GM23338 (cell line): Measurements from ENCODE around the gene MPPE1. TPM values are rescaled to one million over a fixed set of nuclear protein-coding genes. Genes with fewer than 3 reads are reported as not detected.

Experiments
- ATAC-seq: fragments of 200-7000 bp; cut with Tn5 transposase; 3 replicates; pipeline ENCODE4 v1.9.1; 2020
- DNase-seq: peaks from one replicate; pipeline ENCODE4 v3.0.0-alpha.2; 2015; ENCODE audit warnings: low spot score
- H2AFZ ChIP-seq: fragments of 200-600 bp; sonication (generic); 2 replicates; pipeline ENCODE4 v1.8.0; 2016; ENCODE audit warnings: antibody characterized with exemption, mild to moderate bottlenecking, moderate library complexity
- H3F3A ChIP-seq: fragments of 200-600 bp; sonication (generic); replicated peaks from 2 replicates; pipeline ENCODE4 v1.8.0; 2017; ENCODE audit warnings: antibody characterized with exemption, mixed run types, low read depth
- H3K27ac ChIP-seq: fragments of 200-600 bp; sonication (generic); 2 replicates; pipeline ENCODE4 v1.6.1; 2016; ENCODE audit warnings: low read depth
- H3K27me3 ChIP-seq: fragments of 200-600 bp; sonication (generic); 2 replicates; pipeline ENCODE4 v1.8.0; 2016; ENCODE audit warnings: mild to moderate bottlenecking, mixed run types, moderate library complexity; ENCODE audit not compliant: insufficient read depth
- H3K36me3 ChIP-seq: fragments of 200-600 bp; sonication (generic); 2 replicates; pipeline ENCODE4 v1.8.0; 2016; ENCODE audit warnings: mild to moderate bottlenecking; ENCODE audit not compliant: insufficient read depth
- H3K4me1 ChIP-seq: fragments of 200-600 bp; sonication (generic); 2 replicates; pipeline ENCODE4 v1.8.0; 2016; ENCODE audit warnings: mild to moderate bottlenecking, moderate library complexity; ENCODE audit not compliant: insufficient read depth
- H3K4me2 ChIP-seq: fragments of 200-600 bp; sonication (generic); 2 replicates; pipeline ENCODE4 v1.7.1; 2017; ENCODE audit warnings: mixed run types
- H3K4me3 ChIP-seq: fragments of 200-600 bp; sonication (generic); 2 replicates; pipeline ENCODE4 v1.6.1; 2016; ENCODE audit warnings: mixed run types
- H3K79me2 ChIP-seq: fragments of 200-600 bp; sonication (generic); replicated peaks from 2 replicates; pipeline ENCODE4 v1.8.0; 2017; ENCODE audit warnings: mild to moderate bottlenecking; ENCODE audit not compliant: insufficient read depth
- H3K9me2 ChIP-seq: fragments of 200-600 bp; sonication (generic); 2 replicates; pipeline ENCODE4 v1.8.0; 2017; ENCODE audit not compliant: insufficient read depth
- H4K20me1 ChIP-seq: fragments of 200-600 bp; sonication (generic); replicated peaks from 2 replicates; pipeline ENCODE4 v1.8.0; 2017; ENCODE audit warnings: mild to moderate bottlenecking; ENCODE audit not compliant: insufficient read depth
- H3K27ac Mint-ChIP-seq: 2 replicates; pipeline ENCODE4 v1.8.0; 2020; ENCODE audit warnings: inconsistent platforms, mild to moderate bottlenecking, moderate library complexity, mixed read lengths
- H3K27me3 Mint-ChIP-seq: 3 replicates; pipeline ENCODE4 v1.8.0; 2022; ENCODE audit warnings: low read depth, mild to moderate bottlenecking, moderate library complexity, mixed read lengths, inconsistent platforms; ENCODE audit not compliant: insufficient read depth, poor library complexity
- H3K36me3 Mint-ChIP-seq: 3 replicates; pipeline ENCODE4 v1.8.0; 2021; ENCODE audit warnings: low read depth, mild to moderate bottlenecking, inconsistent platforms, moderate library complexity, mixed read lengths
- H3K4me1 Mint-ChIP-seq: 3 replicates; pipeline ENCODE4 v1.8.0; 2020; ENCODE audit warnings: mild to moderate bottlenecking, inconsistent platforms, mixed read lengths
- H3K4me3 Mint-ChIP-seq: 3 replicates; pipeline ENCODE4 v1.8.0; 2021; ENCODE audit warnings: moderate library complexity, mild to moderate bottlenecking, inconsistent platforms, mixed read lengths
- H3K9me3 Mint-ChIP-seq: 3 replicates; pipeline ENCODE4 v1.8.0; 2020; ENCODE audit warnings: moderate library complexity, mild to moderate bottlenecking, inconsistent platforms, mixed read lengths
- CREB1 ChIP-seq: fragments of 250-450 bp; sonication (Bioruptor Pico); IDR thresholded peaks from 2 replicates; pipeline ENCODE4 v1.5.0; 2020; ENCODE audit warnings: low read depth, mild to moderate bottlenecking, moderate library complexity
- CTCF ChIP-seq, 2 experiments: fragments of 200-600 bp in 1 of 2; sonication (generic) in 1 of 2; conservative IDR thresholded peaks; 2 replicates each; pipeline versions ENCODE4 v1.5.1 to v1.6.1; 2016 to 2017; ENCODE audit warnings: antibody characterized with exemption in 2 of 2, low read depth in 2 of 2, mild to moderate bottlenecking in 2 of 2, moderate library complexity in 1 of 2
- ETS1 ChIP-seq: IDR thresholded peaks from 2 replicates; pipeline ENCODE4 v1.6.1; 2016; ENCODE audit warnings: antibody characterized with exemption
- EZH2 ChIP-seq: fragments of 200-600 bp; sonication (generic); IDR thresholded peaks from one replicate; pipeline ENCODE4 v1.8.0; 2017; ENCODE audit warnings: antibody characterized with exemption, mild to moderate bottlenecking, low read depth; ENCODE audit not compliant: unreplicated experiment
- EZH2phosphoT487 ChIP-seq: fragments of 200-600 bp; sonication (generic); IDR thresholded peaks from one replicate; pipeline ENCODE4 v1.8.1; 2018; ENCODE audit warnings: antibody characterized with exemption; ENCODE audit not compliant: unreplicated experiment
- JUNB ChIP-seq: IDR thresholded peaks from one replicate; pipeline ENCODE4 v1.6.1; 2016; ENCODE audit warnings: antibody characterized with exemption; ENCODE audit not compliant: unreplicated experiment
- POLR2AphosphoS5 ChIP-seq: IDR thresholded peaks from 2 replicates; pipeline ENCODE4 v1.6.1; 2016; ENCODE audit warnings: antibody characterized with exemption, low read depth
- REST ChIP-seq: IDR thresholded peaks from one replicate; pipeline ENCODE4 v1.6.1; 2018; ENCODE audit warnings: antibody characterized with exemption; ENCODE audit not compliant: unreplicated experiment
- STAT1 ChIP-seq: IDR thresholded peaks from one replicate; pipeline ENCODE4 v1.6.1; 2016; ENCODE audit warnings: antibody characterized with exemption; ENCODE audit not compliant: unreplicated experiment
- ZNF114 ChIP-seq: fragments of 250-450 bp; sonication (Bioruptor Pico); IDR thresholded peaks from 2 replicates; pipeline ENCODE4 v1.5.0; 2020; ENCODE audit warnings: mild to moderate bottlenecking, moderate library complexity
- ZNF331 ChIP-seq: fragments of 250-450 bp; sonication (Bioruptor Pico); IDR thresholded peaks from 2 replicates; pipeline ENCODE4 v1.5.0; 2020; ENCODE audit warnings: low read depth, mild to moderate bottlenecking, moderate library complexity
- polyA plus RNA-seq: library from polyadenylated mRNA; unstranded; fragments of >200 nt; fragmentation: Nextera tagmentation; extraction: Ambion mirVana; gene quantifications from 2 replicates; pipeline ENCODE4 v1.2.1, GENCODE V29; 2016
- total RNA-seq: library from RNA; depleted of rRNA; stranded (reverse); fragments of >200 nt; shearing (Covaris generic); gene quantifications from 2 replicates; pipeline ENCODE4 v1.2.3, GENCODE V29; 2014

Gene MPPE1
- total and polyA plus RNA-seq, 2 experiments from 2014 or later = 18.8 to 24.6 TPM

GRCh38 chr18:11957636-11958035, 49.5 kb upstream of the MPPE1 start (continued):
- TF ChIP-seq POLR2AphosphoS5 = no peak

- no peak for DNase-seq
- peaks cover 2% of the 10 kb centered on the region for H3K27me3 Mint-ChIP-seq
- Histone ChIP-seq H3K4me2 (no peak overlapping the region), H3K4me1 (0 out of 2 replicates have a peak, but pooled peaks cover 4% of the 10 kb centered on the region), H3K27me3 (no peaks in the 10 kb centered on the region), H2AFZ (no peak overlapping the region), H3K36me3 (no peaks in the 10 kb centered on the region; the same call in 1 of the 2 replicates), H3K79me2 (no peaks in the 10 kb centered on the region), H3K27ac (no peak overlapping the region), H4K20me1 (no peaks in the 10 kb centered on the region), H3K9me2 (no peaks in the 10 kb centered on the region), H3K4me3 (no peak overlapping the region), H3F3A (0 out of 2 replicates have a peak, but pooled peaks cover 3% of the 10 kb centered on the region)
- H3K9me3 Mint-ChIP-seq = peaks cover 36% of the 10 kb centered on the region
- ATAC-seq = no peak
- H3K4me1 Mint-ChIP-seq = peaks cover 16% of the 10 kb centered on the region
- no peak for TF ChIP-seq ZNF114 (CRISPR knock-in tag)
- H3K36me3 Mint-ChIP-seq = peaks cover 24% of the 10 kb centered on the region
- no peak overlapping the region for H3K27ac Mint-ChIP-seq
- no peak overlapping the region for H3K4me3 Mint-ChIP-seq
These were observed 48.5 kb upstream of the MPPE1 start for GRCh38 chr18:11956371-11957308.

- Histone ChIP-seq H3K79me2 (no peaks in the 10 kb centered on the region), H3K9me2 (no peaks in the 10 kb centered on the region), H2AFZ (peak overlapping the region; percentile 52; the same call in 1 of the 2 replicates), H3K27ac (peak overlapping the region; percentile 3; the same call in 1 of the 2 replicates), H3K27me3 (no peaks in the 10 kb centered on the region), H4K20me1 (no peaks in the 10 kb centered on the region), H3K4me1 (peaks cover 16% of the 10 kb centered on the region), H3K4me2 (no peak overlapping the region), H3F3A (no peaks in the 10 kb centered on the region), H3K4me3 (no peak overlapping the region), H3K36me3 (no peaks in the 10 kb centered on the region; the same call in 1 of the 2 replicates)
- Mint-ChIP-seq H3K36me3 (peaks cover 24% of the 10 kb centered on the region), H3K4me1 (peaks cover 21% of the 10 kb centered on the region), H3K9me3 (peaks cover 36% of the 10 kb centered on the region), H3K27ac (peak overlapping the region; percentile 89), H3K27me3 (peaks cover 2% of the 10 kb centered on the region), H3K4me3 (no peak overlapping the region)
- ATAC-seq (peak; percentile 36), DNase-seq (peak; percentile 51)
- TF ChIP-seq POLR2AphosphoS5 (no peak), STAT1 (no peak), CREB1 (CRISPR knock-in tag) (no peak), ZNF114 (CRISPR knock-in tag) (no peak), JUNB (no peak), ETS1 (no peak), ZNF331 (CRISPR knock-in tag) (no peak), EZH2phosphoT487 (no peak), CTCF (conservative IDR thresholded peaks at IDR 0.05; ENCODE audit: low read depth in 2 of 2) (no peak), EZH2 (no peak), REST (no peak)
These were observed 47.3 kb upstream of the MPPE1 start for GRCh38 chr18:11955239-11956029.
